GM19455 (cell line): Measurements from ENCODE around the gene TANGO6.
"Not testable (repeated sequence)": the region's sequence is repeated elsewhere in the genome, so short reads cannot be mapped to it uniquely, and the experiment has no call there.

Source experiments
- ATAC-seq: cut with Tn5 transposase; IDR thresholded peaks from one replicate; pipeline ENCODE4 v1.9.1; 2021; ENCODE audit not compliant: unreplicated experiment

TANGO6 gene

DNA sequence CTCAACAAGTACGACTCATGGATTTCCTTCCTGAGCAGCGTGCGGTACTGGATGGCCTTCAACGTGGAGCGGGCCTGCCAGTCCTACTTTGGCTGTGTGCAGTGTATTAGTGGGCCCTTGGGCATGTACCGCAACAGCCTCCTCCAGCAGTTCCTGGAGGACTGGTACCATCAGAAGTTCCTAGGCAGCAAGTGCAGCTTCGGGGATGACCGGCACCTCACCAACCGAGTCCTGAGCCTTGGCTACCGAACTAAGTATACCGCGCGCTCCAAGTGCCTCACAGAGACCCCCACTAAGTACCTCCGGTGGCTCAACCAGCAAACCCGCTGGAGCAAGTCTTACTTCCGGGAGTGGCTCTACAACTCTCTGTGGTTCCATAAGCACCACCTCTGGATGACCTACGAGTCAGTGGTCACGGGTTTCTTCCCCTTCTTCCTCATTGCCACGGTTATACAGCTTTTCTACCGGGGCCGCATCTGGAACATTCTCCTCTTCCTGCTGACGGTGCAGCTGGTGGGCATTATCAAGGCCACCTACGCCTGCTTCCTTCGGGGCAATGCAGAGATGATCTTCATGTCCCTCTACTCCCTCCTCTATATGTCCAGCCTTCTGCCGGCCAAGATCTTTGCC lies 271.1 kb downstream of the TANGO6 start:
- ATAC-seq, result no peak

DNA sequence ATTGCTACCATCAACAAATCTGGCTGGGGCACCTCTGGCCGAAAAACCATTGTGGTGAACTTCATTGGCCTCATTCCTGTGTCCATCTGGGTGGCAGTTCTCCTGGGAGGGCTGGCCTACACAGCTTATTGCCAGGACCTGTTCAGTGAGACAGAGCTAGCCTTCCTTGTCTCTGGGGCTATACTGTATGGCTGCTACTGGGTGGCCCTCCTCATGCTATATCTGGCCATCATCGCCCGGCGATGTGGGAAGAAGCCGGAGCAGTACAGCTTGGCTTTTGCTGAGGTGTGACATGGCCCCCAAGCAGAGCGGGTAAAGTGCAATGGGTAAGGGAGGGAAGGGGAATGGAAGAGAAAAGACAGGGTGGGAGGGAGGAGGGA lies 271.6 kb downstream of the TANGO6 start:
- ATAC-seq, result no peak

DNA sequence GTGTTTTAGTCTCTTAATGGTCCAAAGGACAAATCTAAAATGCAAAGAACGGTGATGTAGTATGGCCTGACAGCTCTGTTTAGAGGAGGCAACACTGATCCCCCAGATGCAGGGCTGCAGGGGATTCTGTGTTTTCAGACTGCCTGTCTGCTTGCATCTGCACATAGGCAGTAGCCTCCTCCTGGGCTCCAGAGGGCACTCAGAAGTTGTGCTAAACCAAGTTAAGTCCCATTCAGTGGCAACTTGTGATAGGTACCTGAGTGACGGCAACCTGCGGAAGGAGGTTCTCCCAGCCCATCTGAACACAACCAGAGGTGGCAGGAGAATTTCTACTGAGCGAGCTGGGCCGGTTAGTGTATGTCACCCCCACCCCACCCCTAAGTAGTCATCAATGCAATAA lies 272.0 kb downstream of the TANGO6 start:
- ATAC-seq, result no peak

DNA sequence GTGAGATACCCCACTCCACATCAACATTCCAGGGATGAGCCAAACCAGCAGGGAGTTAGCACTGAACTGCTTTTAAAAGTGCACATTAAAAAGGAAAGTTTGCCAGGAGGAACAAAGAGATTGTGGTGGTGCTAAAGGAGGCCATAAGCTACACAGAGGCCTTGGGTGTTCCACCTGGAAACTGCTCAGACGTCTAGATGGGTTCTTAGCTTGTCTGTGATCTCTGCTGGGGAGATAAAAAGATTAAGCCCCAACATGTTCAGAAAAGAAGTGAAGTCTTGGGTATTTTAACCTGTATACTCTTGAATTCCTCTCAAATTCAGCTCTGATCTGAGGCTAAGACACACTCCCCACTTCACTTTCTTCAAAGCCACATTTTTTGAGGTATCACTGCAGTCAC lies 272.5 kb downstream of the TANGO6 start:
- no peak for ATAC-seq

DNA sequence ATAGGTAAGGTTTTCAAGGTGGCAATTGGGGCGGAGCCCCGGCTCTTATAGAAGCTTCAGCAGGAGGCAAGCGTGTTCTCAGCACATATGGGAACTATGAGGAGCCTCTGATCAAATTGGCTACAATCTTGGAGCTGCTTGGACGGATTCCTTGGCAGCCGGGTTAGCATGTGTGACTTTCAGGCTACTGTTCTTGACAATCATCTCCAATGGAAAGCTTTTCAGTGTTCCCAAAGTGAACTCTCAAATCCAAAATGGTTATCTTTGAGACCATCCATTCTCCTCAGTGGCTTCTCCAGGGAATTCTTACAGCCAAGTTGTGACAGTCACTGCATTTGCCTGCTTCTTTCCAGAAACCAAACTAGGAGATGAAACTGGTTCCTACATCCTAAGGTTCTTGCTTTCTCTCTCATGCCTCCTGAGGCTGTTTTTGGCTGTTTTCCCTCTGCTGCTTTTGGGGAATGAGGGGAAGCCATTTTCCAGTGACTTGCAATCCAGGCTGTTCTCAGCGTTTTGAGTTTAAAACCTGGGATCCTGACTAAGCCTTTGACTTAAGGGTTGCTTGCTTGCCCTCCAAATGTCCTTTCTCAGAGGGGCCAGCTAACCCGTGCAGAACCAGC lies 273.0 kb downstream of the TANGO6 start:
- no peak for ATAC-seq

DNA sequence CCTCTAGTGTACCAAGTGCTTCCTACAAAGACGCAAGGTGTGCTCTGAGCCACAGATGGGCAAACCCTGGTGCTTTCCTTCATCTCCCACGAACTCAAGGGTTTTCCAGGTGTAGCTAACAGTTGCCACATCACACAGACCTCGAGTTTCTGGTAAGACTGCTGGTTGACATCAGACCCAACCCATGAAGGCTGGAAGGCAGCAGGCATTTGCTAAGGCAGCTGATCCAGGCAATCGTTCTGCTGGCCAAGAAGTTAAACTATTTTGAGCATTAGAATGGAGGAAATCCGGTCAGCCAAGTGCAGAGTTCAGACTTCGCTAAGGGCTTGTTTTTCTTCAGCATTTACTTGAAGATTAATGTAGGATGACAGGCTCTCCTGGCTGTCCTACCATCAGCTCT lies 273.6 kb downstream of the TANGO6 start:
- ATAC-seq, result no peak

DNA sequence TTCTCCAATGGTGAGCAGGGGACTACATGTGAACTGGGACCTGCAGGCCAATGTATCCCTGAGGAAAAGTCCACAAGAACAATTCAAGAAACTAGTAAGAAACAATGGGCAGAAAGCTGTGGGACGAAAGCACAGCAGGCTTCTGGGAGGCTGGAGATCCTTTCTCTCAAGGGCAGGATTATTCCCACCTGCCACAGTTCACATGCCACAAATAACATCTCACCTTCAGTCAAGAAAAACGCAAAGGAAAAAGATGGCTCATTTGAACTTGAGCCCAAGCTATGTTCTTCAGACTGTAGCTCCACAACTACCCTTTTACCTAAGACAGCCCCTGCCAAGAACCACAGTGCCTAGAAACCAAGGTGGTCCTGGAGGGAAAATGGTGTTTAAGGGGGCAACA lies 275.1 kb downstream of the TANGO6 start:
- no peak for ATAC-seq

DNA sequence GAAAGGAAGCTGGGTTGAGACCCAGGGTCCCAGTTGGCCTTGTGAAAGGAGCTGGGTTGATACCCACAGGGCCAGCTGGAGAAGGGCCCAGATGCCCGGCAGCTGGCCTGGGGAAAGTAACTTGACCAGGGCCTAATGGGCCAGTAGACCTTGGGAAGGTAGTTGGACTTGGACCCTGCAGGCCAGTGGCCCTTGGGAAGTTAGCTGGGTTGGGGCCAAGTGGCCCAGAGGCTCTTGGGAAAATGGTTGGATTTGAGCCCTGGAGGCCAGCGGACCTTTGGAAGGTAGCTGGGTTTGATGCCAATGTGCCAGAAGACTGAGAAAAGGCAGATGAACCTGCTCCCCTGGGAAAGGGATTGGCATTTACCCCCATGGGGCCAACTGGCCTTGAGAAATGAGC lies 275.7 kb downstream of the TANGO6 start:
- ATAC-seq, result no peak

DNA sequence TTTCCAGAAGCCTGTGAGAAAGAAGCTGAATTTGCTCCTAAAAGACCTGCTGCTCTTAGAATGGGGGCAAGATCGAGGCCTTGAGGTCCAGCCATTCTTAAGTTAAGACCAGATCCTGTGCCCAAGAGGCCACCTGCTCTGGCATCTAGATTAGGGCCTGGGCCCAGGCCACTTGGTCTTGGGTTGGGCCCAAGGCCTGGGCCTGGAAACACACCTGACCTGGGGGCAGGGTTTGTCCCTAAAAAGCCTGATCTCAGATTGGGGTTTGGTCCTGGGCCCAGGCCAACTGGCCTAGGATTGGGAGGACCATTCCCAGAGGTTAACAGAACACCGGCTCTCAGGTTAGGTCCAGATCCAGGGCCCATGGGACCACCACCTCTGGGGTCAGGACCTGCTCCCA lies 276.2 kb downstream of the TANGO6 start:
- no peak for ATAC-seq

DNA sequence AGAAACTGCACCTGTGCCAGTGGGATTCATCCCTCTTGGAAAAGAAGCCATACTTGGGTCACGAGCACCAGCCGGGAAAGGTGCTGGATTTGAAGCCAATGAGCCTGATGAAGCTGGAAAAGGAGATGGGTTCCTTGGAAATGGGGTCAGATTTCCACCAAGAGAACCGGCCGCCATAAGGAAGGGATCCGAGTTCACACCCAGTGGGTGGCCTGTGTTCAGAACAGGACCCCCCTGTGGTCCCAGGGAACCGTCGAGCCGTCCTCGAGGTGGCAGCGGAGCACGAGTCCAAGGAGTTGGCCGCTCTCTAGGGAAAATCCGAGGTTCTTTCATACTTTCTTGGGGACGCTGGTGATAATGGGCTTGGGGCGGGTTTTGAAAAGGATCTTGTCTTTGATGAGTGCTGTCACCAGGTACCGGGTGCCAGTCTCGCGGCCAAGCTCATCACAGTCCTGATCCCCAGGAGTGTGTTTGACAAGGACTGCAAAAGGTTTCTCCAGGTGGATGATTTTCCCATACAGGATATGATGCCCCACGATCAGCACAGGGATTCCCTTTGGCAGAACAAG lies 276.8 kb downstream of the TANGO6 start:
- no peak for ATAC-seq

DNA sequence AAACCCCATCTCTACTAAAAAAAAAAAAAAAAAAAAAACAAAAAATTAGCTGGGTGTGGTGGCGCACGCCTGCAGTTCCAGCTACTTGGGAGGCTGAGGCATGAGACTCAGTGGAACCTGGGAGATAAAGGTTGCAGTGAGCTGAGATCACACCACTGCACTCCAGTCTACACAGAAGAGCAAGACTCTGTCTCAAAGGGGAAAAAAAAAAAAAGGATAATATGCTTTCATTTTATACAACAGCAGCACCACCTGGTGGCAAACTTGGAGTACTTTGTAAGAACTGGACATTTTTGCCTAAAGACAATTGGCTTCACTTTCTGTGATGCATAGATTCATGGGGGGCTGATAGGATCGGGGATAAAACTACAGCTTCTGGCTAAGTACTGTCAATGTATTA lies 280.6 kb downstream of the TANGO6 start:
- no peak for ATAC-seq

DNA sequence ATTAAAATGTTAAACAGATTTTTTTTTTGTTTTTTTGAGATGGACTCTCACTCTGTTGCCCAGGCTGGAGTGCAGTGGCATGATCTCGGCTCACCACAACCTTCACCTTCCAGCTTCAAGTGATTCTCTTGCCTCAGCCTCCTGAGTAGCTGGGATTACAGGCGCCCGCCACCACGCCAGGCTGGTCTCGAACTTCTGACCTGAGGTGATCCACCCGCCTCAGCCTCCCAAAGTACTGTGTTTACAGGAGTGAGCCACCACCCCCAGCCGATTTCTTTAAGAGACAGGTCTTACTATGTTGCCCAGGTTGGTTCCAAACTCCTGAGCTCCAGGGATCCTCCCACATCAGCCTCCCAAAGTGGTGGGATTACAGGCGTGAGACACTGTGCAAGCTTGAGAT lies 281.1 kb downstream of the TANGO6 start:
- ATAC-seq, result not testable (repeated sequence)

DNA sequence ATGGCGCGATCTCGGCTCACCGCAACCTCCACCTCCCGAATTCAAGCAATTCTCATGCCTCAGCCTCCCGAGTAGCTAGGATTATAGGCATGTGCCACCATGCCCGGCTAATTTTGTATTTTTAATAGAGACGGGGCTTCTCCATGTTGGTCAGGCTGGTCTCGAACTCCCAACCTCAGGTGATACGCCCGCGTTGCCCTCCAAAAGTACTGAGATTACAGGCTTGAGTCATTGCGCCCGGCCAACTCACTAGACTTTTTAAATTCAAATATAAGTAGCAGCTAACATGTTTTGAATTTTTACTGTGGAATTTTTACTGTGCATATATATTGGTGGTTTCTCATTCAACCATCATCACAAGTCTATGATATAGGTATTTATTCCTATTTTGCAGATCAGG lies 281.6 kb downstream of the TANGO6 start:
- not testable (repeated sequence) for ATAC-seq

DNA sequence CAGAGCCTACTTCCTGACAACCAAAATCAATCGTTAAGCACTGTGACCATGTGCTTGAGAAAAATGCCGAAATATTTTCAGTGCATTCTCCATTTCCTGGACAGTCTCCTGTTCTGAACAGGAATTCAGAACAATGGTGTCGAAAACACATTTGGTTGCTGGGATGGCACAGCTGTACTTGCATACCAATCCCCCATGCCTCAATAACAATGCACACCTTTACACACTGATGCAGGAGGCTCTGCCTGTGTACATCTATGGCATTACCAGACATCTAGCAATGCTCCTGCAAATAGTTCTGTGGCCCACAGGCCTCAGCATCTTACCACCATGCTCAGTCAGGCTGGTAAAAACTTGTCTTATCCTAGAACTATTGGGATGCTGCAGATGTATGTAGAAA lies 282.9 kb downstream of the TANGO6 start:
- no peak for ATAC-seq

DNA sequence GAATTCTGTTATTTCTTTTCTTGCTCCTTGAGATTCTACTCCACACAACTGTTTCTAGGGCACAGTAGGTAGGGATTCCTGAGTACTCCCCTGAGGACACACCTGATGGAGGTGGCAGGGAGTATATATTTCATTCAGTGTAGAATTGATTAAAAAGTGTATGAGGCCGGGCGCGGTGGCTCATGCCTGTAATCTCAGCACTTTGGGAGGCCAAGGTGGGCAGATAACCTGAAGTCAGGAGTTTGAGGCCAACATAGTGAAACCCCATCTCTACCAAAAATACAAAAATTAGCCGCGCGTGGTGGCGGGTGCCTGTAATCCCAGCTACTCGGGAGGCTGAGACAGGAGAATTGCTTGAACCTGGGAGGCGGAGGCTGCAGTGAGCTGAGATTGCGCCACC lies 283.5 kb downstream of the TANGO6 start:
- not testable (repeated sequence) for ATAC-seq

DNA sequence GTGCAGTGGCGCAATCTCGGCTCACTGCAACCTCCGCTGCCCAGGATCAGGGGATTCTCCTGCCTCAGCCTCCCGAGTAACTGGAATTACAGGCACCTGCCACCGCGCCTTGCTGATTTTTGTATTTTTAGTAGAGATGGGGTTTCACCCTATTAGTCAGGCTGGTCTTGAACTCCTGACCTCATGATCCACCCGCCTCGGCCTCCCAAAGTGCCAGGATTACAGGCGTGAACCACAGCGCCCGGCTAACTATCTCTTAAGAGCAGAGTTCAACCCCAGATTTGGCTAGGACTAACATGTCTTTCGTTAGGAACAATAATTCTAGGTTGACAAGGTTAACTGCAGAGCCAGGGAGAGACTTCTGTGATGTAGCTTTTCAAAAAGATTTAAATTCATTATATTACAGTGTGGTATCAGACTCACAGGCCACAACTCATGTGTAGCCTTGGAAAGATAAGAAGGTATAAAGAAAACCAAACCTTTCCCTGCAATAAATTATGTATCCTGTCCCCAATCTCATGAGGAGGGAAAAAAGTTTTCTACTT lies 284.7 kb downstream of the TANGO6 start:
- no peak for ATAC-seq

DNA sequence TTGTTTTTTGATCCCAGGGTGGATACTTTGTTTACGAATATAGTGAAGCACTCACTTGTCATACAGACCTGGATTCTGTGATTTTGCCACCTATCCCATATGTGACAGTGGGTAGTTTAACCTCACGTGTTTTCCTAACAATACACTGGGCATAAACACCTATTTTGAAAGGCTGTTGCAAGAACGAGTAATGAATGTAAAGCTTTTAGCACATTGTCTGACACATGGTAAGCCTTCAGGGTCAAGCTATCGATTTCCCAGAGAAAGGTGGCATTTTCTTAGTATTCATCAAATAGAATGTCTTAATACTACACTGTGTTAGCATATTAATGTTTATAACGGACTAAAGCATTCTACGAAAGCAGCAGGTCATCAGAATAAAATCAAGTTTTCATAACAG lies 287.1 kb downstream of the TANGO6 start:
- ATAC-seq, result no peak

DNA sequence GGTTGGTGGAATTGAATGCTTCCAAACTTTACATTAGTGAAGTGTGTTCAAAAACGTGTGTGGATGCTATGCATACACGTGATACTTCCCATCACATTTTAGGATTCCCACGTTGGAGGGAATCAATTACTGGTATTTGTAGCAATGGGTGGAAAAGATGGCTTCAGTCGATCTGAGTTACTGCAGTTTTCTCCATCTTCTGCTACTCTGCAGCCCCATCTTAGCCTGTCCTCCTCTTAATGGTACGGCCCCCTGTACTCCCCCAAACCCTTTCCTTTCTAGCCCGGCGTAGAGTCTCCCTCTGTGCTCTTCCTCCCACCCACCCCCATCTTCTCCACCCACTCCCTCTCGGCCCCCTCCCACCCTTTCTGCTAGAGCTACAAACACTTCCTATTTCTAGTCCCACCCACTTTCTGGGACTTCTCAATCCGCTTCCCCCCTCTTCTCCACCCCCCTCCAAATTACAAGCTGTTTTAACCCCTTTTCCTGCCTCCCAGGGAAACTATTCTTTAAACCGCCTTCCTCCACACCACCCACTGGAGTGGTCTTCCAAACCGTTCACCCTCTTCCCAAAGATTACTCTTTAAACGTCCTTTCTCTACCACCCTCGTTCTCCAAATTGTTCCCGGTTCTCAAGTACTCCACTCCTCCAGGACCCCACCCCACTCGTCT lies 288.0 kb downstream of the TANGO6 start:
- ATAC-seq, result no peak

DNA sequence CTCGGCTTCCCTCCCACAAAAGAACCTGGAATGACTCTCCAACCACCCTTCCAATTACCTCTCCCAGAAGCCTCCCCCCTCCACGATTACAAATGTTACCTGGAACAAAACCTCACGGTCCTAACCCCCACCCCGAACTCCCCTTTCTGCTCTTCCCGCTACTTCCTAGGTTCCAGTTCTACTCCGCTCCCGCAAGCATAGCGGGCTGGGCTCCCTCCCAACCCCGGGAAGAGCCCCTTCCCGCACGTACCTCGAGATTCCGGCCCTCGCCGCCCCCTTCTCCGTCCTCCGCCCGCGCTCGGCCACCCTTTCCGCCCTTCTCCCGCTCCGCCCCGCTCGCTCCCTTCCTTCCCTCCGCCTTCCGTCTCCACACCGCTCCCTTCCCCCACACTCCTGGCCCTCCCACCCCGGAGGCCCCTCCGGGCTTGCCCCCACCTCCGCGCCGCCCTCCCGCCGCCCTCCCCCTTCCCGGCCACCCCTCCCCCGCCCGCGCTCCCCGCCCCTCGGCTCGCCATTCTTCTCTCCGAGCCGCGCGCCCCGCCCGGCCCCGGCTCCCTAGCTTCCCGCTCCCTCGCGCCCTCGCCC lies 288.6 kb downstream of the TANGO6 start:
- ATAC-seq, result peak; percentile 45

DNA sequence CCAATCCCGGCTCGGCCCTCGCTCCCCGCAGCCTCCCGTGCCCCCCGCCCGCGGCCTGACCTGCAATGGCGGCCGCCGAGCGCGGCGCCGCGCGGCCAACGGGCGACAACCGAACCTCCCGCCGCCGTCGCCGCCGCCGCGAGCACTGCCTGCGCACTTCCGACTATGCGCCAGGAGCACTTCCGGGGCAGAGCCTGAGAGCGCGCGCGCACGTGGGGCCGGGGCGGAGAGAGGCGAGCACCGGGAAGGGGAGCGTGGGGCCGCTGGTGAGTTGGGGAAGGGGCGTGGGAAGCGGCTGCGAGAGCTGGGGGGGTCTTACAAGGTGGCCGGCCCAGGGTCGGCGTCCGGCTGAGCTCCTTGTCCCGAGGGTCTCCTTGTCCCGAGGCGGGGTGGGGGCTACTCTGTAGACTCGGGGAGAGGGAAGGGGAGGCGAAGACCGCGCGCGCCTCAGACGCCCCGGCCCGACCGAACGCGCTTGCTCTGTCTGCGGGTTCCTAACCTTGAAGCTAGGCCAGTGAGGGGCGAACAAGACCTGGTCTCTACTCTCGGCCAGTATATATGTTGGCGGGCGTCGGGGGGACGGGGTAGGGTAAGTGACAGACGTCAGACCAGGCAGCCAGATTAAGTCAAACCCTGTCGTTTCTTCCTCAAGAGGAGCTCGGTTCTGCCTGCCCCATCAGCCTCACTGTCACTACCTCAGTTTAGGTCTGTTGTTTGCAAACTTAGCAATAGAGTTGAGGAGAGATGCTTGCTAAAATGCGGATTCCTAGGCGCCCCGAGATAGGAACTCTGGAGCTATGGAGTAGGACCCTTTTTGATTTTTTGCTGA lies 289.3 kb downstream of the TANGO6 start, which contains the start of the genes CHTF8 and UTP4:
CHTF8 (minus strand) TSS at position 165 of the 829 bp plus-strand sequence. CDS start 11,130 bp downstream, outside the sequence.
UTP4 (plus strand) TSS at position 226 of the 829 bp plus-strand sequence. CDS start 811 bp downstream, outside the sequence.
- ATAC-seq, result peak; percentile 89
